WTC11 (cell line): ENCODE measurements around the gene ADCY3. TPM values are rescaled to one million over a fixed set of nuclear protein-coding genes. Genes with fewer than 3 reads are reported as not detected.
A peak's percentile ranks its signal among the peaks of the same experiment; 100 is the strongest.

Source experiments
- ATAC-seq: fragments of 200-7000 bp; cut with Tn5 transposase; 2 replicates; pipeline ENCODE4 v1.10.0; 2021; ENCODE audit warnings: mild to moderate bottlenecking, moderate library complexity
- CTCF ChIA-PET: fragments of 300-600 bp; sonication (Branson Sonifier 250); formaldehyde crosslinking; loops from one replicate; lab custom pipeline; 2021; ENCODE audit warnings: antibody characterized with exemption; lab: Charles Lee
- POLR2A ChIA-PET: fragments of 350-600 bp; sonication (Branson Sonifier 250); formaldehyde crosslinking; loops from one replicate; lab custom pipeline; 2021; ENCODE audit warnings: antibody characterized with exemption; lab: Charles Lee
- DNase-seq: peaks from one replicate; pipeline ENCODE4 v3.0.0; 2021; ENCODE audit warnings: low spot score
- H3K27ac Mint-ChIP-seq: 2 replicates; pipeline ENCODE4 v1.8.0; 2021; ENCODE audit warnings: mixed read lengths
- H3K27me3 Mint-ChIP-seq: 2 replicates; pipeline ENCODE4 v1.8.0; 2021; ENCODE audit warnings: low read depth, mild to moderate bottlenecking, moderate library complexity, mixed read lengths
- H3K36me3 Mint-ChIP-seq: 2 replicates; pipeline ENCODE4 v1.8.0; 2021; ENCODE audit warnings: mixed read lengths
- H3K4me1 Mint-ChIP-seq: 2 replicates; pipeline ENCODE4 v1.8.0; 2022; ENCODE audit warnings: mixed read lengths
- H3K4me3 Mint-ChIP-seq: 2 replicates; pipeline ENCODE4 v1.8.0; 2021; ENCODE audit warnings: mild to moderate bottlenecking, moderate library complexity, mixed read lengths
- H3K9me3 Mint-ChIP-seq: 2 replicates; pipeline ENCODE4 v1.8.0; 2021; ENCODE audit warnings: mixed read lengths
- ERG ChIP-seq: fragments of 250-450 bp; sonication (Bioruptor Pico); IDR thresholded peaks from 2 replicates; pipeline ENCODE4 v1.8.0; 2021; ENCODE audit warnings: mild to moderate bottlenecking
- ESRRA ChIP-seq: sonication (generic); formaldehyde crosslinking; IDR thresholded peaks from 2 replicates; pipeline ENCODE4 v1.8.1; 2022; ENCODE audit warnings: mild to moderate bottlenecking, missing genetic modification reagents, borderline replicate concordance
- ETV6 ChIP-seq: sonication (generic); formaldehyde crosslinking; IDR thresholded peaks from 2 replicates; pipeline ENCODE4 v1.8.1; 2022; ENCODE audit warnings: mild to moderate bottlenecking, missing genetic modification reagents
- GTF2I ChIP-seq: fragments of 250-450 bp; sonication (Bioruptor Pico); conservative IDR thresholded peaks from 2 replicates; pipeline ENCODE4 v1.4.0; 2021; ENCODE audit warnings: mild to moderate bottlenecking
- MAX ChIP-seq: sonication (generic); formaldehyde crosslinking; IDR thresholded peaks from 2 replicates; pipeline ENCODE4 v1.8.0; 2022; ENCODE audit warnings: mild to moderate bottlenecking, missing genetic modification reagents
- NFE2L1 ChIP-seq: sonication (generic); formaldehyde crosslinking; IDR thresholded peaks from 2 replicates; pipeline ENCODE4 v1.8.1; 2023; ENCODE audit warnings: missing genetic modification reagents
- NR1H2 ChIP-seq: sonication (generic); formaldehyde crosslinking; IDR thresholded peaks from 2 replicates; pipeline ENCODE4 v1.9.0; 2021; ENCODE audit warnings: mild to moderate bottlenecking, moderate library complexity, missing genetic modification reagents
- PREB ChIP-seq: sonication (generic); formaldehyde crosslinking; IDR thresholded peaks from 2 replicates; pipeline ENCODE4 v1.8.1; 2022; ENCODE audit warnings: mild to moderate bottlenecking, missing genetic modification reagents, moderate library complexity, borderline replicate concordance
- ZBTB43 ChIP-seq: sonication (generic); formaldehyde crosslinking; IDR thresholded peaks from 2 replicates; pipeline ENCODE4 v1.8.1; 2023; ENCODE audit warnings: mild to moderate bottlenecking, missing genetic modification reagents
- ZNF281 ChIP-seq: sonication (generic); formaldehyde crosslinking; IDR thresholded peaks from 2 replicates; pipeline ENCODE4 v1.8.0; 2023; ENCODE audit warnings: mild to moderate bottlenecking, missing genetic modification reagents
- ZNF317 ChIP-seq: sonication (generic); formaldehyde crosslinking; IDR thresholded peaks from 2 replicates; pipeline ENCODE4 v1.8.1; 2023; ENCODE audit warnings: low read depth, mild to moderate bottlenecking, moderate library complexity, missing genetic modification reagents, borderline replicate concordance
- total RNA-seq: library from RNA; stranded (reverse); gene quantifications from 3 replicates; pipeline ENCODE4 v1.2.3, GENCODE V29; 2021
- TF ChIP-seq, protein P1 (sequence below): fragments of 200-600 bp; IDR thresholded peaks from 2 replicates; pipeline ENCODE4 v1.8.0; 2022; ENCODE audit warnings: antibody characterized with exemption
- TF ChIP-seq, protein P2 (sequence below): sonication (generic); formaldehyde crosslinking; IDR thresholded peaks from 2 replicates; pipeline ENCODE4 v1.8.0; 2022; ENCODE audit warnings: missing genetic modification reagents
- TF ChIP-seq, protein P3 (sequence below): sonication (generic); formaldehyde crosslinking; IDR thresholded peaks from 2 replicates; pipeline ENCODE4 v1.8.1; 2022; ENCODE audit warnings: mild to moderate bottlenecking, moderate library complexity, missing genetic modification reagents

ADCY3 gene
- total RNA-seq, 1 experiment from 2014 or later: 37.1 TPM

GRCh38 chr2:24935145-24935544 lies 15.1 kb upstream of the ADCY3 start:
- Mint-ChIP-seq H3K4me3 (no peak overlapping the region), H3K4me1 (peaks cover 7% of the 10 kb centered on the region), H3K27me3 (no peaks in the 10 kb centered on the region), H3K27ac (no peak overlapping the region)
- DNase-seq: no peak
- CTCF ChIA-PET: no interaction called here
- POLR2A ChIA-PET: no interaction called here
- no peak for ATAC-seq
- TF ChIP-seq NFE2L1: no peak
- no peak for TF ChIP-seq ZBTB43
- no peak for TF ChIP-seq NR1H2 (CRISPR knock-in tag)
- TF ChIP-seq ZNF281: no peak
- TF ChIP-seq, all 79 proteins: peak for 0
- no peaks in the 10 kb centered on the region for H3K36me3 Mint-ChIP-seq
- no peaks in the 10 kb centered on the region for H3K9me3 Mint-ChIP-seq

GRCh38 chr2:24932715-24933114 lies 12.7 kb upstream of the ADCY3 start:
- DNase-seq: no peak
- POLR2A ChIA-PET: interaction anchor here (0.6 kb wide), 1 partner anchor 318 kb away, joined by 5 read pairs; no protein-coding TSS in a partner anchor

DNA sequence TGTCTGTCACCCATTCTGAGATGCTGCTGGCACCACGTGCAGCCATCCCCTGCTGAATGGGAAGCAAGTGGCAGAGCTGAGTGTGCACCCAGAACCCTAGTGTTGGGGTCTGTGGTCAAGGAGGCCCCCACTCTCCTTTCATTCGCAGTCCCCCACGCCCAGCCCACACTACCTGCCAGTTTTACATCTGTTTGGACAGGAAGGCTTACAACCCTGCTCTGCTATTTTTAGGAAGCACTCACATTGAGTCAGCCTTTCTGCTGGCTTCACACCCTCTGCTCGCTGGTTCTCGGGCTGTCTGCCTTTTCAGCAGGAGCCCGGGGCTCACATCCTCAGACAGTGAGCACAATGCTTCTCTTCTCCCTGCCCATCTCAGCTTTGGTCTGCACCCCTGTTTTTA lies 10.7 kb upstream of the ADCY3 start:
- Mint-ChIP-seq H3K27me3 (no peaks in the 10 kb centered on the region), H3K27ac (no peak overlapping the region), H3K4me3 (no peak overlapping the region), H3K4me1 (peaks cover 13% of the 10 kb centered on the region), H3K9me3 (no peaks in the 10 kb centered on the region), H3K36me3 (no peaks in the 10 kb centered on the region)
- TF ChIP-seq MAX (no peak), ETV6 (CRISPR knock-in tag) (no peak), GTF2I (CRISPR knock-in tag) (no peak), ZNF317 (CRISPR knock-in tag) (no peak), PREB (no peak), ERG (CRISPR knock-in tag) (no peak), ESRRA (CRISPR knock-in tag) (no peak)
- TF ChIP-seq, protein P1, sequence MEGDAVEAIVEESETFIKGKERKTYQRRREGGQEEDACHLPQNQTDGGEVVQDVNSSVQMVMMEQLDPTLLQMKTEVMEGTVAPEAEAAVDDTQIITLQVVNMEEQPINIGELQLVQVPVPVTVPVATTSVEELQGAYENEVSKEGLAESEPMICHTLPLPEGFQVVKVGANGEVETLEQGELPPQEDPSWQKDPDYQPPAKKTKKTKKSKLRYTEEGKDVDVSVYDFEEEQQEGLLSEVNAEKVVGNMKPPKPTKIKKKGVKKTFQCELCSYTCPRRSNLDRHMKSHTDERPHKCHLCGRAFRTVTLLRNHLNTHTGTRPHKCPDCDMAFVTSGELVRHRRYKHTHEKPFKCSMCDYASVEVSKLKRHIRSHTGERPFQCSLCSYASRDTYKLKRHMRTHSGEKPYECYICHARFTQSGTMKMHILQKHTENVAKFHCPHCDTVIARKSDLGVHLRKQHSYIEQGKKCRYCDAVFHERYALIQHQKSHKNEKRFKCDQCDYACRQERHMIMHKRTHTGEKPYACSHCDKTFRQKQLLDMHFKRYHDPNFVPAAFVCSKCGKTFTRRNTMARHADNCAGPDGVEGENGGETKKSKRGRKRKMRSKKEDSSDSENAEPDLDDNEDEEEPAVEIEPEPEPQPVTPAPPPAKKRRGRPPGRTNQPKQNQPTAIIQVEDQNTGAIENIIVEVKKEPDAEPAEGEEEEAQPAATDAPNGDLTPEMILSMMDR: no peak
- DNase-seq: no peak
- POLR2A ChIA-PET: interaction anchor here (1.1 kb wide), 1 partner anchor 14 kb away, joined by 3 read pairs; no protein-coding TSS in a partner anchor
- CTCF ChIA-PET: interaction anchor here (0.6 kb wide), 1 partner anchor 983 kb away, joined by 4 read pairs; no protein-coding TSS in a partner anchor
- 0 out of 2 replicates have a peak, but pooled peaks have one; percentile 12 for ATAC-seq

More at GRCh38 chr2:24932715-24933114, 12.7 kb upstream of the ADCY3 start:
- TF ChIP-seq, protein P2, sequence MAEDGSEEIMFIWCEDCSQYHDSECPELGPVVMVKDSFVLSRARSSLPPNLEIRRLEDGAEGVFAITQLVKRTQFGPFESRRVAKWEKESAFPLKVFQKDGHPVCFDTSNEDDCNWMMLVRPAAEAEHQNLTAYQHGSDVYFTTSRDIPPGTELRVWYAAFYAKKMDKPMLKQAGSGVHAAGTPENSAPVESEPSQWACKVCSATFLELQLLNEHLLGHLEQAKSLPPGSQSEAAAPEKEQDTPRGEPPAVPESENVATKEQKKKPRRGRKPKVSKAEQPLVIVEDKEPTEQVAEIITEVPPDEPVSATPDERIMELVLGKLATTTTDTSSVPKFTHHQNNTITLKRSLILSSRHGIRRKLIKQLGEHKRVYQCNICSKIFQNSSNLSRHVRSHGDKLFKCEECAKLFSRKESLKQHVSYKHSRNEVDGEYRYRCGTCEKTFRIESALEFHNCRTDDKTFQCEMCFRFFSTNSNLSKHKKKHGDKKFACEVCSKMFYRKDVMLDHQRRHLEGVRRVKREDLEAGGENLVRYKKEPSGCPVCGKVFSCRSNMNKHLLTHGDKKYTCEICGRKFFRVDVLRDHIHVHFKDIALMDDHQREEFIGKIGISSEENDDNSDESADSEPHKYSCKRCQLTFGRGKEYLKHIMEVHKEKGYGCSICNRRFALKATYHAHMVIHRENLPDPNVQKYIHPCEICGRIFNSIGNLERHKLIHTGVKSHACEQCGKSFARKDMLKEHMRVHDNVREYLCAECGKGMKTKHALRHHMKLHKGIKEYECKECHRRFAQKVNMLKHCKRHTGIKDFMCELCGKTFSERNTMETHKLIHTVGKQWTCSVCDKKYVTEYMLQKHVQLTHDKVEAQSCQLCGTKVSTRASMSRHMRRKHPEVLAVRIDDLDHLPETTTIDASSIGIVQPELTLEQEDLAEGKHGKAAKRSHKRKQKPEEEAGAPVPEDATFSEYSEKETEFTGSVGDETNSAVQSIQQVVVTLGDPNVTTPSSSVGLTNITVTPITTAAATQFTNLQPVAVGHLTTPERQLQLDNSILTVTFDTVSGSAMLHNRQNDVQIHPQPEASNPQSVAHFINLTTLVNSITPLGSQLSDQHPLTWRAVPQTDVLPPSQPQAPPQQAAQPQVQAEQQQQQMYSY (CRISPR knock-in tag): peak; percentile 80
- TF ChIP-seq, protein P3, sequence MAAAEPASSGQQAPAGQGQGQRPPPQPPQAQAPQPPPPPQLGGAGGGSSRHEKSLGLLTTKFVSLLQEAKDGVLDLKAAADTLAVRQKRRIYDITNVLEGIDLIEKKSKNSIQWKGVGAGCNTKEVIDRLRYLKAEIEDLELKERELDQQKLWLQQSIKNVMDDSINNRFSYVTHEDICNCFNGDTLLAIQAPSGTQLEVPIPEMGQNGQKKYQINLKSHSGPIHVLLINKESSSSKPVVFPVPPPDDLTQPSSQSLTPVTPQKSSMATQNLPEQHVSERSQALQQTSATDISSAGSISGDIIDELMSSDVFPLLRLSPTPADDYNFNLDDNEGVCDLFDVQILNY (CRISPR knock-in tag): no peak
- no peak for ATAC-seq
- no peaks in the 10 kb centered on the region for H3K27me3 Mint-ChIP-seq
- no peaks in the 10 kb centered on the region for H3K9me3 Mint-ChIP-seq
- CTCF ChIA-PET: no interaction called here
- no peak overlapping the region for H3K4me3 Mint-ChIP-seq
- H3K27ac Mint-ChIP-seq: no peak overlapping the region
- H3K36me3 Mint-ChIP-seq: no peaks in the 10 kb centered on the region
- H3K4me1 Mint-ChIP-seq: peaks cover 7% of the 10 kb centered on the region
